ENCODE measurements around the gene GPD2.

Gene GPD2

DNA sequence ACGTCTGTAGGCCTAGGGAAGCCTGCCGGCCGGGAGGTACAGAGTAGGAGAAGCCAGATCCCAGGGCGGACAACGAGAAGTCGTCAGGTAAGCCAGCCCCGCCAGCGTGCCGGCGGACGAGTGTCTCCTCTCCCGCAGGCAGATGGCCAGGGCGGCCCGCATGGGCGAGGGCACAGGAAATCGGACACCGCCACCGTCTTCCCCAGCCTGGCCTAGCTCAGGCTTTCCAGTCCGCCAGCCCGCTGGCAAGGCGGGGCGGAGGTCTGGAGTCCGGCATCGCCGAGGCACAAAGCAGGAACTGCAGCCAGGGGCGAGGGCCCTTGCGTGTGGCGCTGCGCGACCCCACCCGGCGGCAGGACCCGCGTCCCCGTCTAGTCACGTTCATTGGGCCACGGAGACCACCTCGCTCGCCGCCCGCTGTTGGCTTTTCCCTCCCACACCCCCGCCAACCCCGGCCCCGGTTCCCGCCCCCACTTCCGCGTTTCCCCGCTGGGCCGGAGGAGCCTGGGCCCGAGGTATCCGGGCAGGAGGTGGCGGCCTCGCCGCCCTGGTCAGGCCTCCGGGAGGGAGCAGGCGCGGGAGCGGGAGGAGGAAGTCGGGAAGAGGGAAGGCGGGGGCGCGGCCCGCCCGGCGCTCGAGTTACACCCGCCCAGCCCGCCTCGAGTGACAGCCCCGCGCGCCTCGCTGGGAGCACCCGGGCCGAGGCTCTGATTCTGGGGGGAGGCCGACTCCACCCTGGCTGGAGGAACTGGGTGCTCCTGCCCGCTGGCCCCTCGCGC is at the start of gene GPD2:
Gene GPD2 (plus strand): TSS at position 662 of the 779 bp plus-strand sequence. CDS start 39,727 bp downstream, outside the sequence.
- DNase-seq, result peak; percentile 26 to 81

DNA sequence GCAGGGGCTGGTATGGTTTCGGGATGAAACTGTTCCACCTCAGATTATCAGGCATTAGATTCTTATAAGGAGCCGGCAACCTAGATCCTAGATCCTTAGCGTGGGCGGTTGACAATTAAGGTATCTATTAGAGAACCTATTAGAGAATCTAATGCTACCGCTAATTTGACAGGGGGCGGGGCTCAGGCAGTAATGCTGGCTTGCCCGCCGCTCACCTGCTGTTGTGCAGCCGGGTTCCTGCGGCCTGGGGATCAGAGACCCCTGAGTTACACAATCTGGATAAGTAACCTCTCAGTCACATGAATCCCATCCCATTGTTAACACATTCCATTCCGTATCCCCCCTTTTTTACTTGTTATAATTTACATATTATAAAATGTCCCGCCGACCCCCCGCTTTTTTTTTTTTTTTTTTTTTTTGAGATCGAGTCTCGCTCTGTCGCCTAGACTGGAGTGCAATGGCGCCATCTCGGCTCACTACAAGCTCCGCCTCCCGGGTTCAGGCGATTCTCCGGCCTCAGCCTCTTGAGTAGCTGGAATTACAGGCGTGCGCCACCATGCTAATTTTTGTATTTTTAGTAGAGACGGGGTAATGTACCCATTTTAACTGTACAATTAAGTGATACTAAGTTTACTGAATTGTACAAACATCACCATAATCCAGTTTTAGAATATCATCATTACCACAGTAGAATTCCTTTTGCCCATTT is 42.0 kb upstream of the GPD2 start:
- no peak for DNase-seq

DNA sequence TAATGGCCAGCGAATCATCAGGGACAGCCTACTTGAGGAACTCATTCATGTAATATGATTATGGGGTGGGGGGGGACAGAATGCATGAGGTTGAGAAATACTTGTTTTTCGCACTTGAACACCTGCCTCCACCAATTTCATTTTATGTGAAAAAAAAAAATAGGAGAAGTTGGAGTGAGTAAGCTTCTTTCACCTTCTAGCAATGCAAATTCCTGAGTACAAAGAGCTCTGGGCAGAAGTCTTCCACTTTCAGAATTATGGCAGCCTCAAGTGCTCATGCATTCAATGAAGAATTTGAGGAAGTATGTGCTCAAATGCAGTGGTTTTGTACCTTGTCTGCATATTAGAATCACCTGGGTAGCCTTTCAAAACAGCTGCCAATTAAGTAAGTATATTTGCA is 40.1 kb upstream of the GPD2 start:
- DNase-seq, result no peak

DNA sequence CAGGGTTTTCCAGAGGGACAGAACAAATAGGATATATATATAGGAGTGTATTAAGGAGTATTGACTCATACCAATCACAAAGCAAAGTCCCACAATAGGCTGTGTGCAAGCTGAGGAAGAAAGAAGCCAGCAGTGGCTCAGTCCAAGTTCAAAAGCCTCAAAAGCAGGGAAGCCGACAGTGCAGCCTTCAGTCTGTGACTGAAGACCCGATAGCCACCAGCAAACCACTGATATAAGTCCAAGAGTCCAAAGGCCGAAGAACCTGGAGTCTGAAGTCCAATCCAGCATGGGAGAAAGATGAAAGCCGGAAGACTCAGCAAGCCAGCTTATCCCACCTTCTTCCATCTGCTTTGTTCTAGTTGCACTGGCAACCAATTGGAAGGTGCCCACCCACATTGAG is 39.0 kb upstream of the GPD2 start:
- DNase-seq, result no peak

DNA sequence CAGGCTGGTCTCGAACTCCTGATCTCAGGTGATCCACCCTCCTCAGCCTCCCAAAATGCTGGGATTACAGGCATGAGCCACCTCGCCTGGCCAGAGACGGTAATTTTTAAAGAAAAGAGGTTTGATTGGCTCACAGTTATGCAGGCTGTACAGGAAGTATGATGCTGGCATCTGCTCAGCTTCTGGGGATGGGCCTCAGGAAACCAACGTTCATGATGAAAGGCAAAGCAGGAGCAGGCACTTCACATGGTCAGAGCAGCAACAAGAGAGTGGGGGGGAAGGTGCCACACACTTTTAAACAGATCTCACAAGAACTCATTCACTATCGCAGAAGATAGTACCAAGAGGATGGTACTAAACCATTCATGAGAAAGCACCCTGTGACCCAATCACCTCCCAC is 38.0 kb upstream of the GPD2 start:
- DNase-seq, result no peak

DNA sequence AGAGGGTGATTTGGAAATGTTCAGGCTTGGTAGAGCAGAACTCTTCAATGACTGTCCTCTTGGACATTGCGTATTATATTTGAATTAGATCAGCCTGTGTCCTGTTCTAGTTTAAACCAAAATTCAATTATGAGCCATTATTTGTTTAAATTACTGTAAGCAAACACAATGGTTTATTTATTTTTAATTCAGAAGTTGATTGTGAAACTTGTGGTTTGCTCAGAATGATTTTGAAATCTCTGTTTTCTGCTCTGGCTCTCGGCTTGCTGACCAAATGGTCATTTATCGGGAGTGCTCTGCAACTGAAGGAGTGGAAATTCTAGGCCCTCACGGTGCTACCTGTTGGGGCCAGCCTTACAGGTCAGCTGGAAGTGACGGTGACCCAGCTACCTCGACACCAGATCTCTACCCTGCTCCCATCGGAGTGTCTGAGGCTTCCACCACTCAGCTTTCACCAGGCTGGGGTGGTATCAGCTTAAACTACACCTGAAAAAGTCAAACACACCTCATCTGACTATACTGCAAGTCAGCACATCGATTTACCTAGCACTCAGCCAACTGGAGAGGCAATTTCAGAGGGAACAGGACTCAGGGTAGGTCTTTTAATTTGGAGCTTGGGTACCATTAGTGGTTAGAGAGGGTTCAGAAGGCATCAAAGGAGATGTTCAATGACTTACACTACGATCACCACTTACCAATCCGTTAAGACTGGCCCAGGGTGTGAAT is 36.8 kb upstream of the GPD2 start:
- DNase-seq, result no peak

DNA sequence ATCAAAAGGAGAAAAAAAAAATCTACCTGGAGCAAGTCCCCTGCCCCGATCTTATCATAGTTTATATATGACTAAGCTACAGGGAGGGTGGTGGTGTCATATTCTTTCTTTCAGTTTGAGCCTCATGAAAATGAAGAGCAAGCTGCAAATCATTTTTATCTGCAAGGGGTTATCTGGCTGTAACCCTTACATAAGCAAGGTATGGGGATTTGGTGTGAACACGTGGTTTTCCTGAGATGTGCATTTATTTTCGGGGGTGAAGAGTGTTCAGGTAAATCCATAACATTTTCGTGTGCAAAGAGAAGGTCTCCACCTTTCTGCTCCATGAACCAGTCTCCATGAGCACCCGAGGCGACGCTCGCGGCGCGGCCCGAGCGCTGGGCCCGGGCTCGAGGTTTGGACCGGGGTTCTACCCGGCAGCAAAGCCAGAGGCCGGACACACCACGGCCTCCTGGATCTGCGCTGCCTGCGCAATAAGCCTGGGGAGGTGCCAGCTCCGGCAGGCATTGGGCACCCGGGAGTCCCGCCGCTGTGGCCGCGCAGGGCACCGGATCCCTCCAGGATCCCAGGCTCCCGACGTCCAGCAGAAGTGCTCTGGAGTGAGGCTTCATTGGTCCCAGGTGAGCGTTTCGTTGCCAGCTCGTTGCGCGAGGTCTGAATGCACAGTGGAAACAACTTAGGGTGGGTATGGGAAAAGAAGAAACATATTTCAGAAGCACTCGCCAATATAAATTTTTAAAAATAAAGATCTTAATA is 36.1 kb upstream of the GPD2 start:
- peak in 1 of 2 experiments; percentile 83 for DNase-seq

DNA sequence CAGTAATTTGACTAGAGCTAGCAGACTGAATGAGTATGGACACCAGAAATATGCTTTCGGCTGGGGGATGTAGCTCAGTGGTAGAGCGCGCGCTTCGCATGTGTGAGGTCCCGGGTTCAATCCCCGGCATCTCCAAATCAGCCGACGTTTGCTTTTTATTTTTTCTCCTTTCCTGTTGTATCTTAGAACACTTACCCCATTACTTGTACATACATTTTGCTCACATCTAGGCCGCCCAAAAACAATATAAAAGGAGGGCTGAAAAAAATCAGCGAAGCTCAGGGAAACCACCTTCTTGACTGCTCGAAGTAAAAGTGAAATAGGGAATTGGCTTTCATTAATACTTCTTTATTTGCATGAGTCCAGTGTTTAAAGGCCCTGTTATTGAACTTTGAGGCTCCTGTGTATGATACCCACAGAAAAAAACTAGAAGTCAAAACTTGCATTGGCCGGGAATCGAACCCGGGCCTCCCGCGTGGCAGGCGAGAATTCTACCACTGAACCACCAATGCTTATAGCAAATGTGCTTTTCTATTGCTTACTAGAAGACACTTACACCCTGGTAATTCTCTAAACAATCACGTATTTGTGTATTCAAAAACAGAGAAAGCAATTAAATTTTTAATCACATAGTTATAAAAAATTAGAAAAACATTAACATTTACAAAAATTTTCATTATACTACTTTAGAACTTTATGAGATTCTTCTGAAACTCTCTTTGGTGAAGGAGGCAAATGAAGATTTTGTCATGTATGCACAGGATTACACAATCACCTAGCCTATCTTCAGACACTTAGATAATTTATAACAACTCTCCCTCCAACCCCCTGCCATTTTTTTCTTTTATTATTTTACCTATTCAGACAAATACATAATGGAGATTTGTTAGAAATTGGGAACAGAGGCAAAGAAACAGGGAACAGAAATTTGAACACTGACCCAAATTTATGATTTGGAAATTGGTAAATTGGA is 35.2 kb upstream of the GPD2 start:
- peak; percentile 82 to 85 for DNase-seq

DNA sequence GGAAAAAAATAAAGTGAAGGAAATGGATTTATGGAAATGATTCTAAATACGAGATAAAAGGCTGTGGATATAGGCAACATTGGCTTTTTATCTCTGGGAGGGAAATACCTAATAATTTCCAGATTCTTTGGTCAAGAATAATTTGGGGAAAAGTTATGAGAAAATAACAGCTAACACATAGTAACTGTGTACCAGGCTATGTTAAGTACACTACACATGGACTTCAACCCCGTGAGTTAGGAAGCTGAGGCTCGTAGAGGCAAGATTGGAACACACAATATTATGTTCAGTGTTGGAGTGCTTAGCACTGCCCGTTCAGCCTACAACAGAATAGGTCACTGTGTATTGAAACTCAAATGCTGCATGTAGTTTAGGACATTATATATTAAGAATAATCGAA is 34.3 kb upstream of the GPD2 start:
- peak in 1 of 2 experiments; percentile 19 for DNase-seq

DNA sequence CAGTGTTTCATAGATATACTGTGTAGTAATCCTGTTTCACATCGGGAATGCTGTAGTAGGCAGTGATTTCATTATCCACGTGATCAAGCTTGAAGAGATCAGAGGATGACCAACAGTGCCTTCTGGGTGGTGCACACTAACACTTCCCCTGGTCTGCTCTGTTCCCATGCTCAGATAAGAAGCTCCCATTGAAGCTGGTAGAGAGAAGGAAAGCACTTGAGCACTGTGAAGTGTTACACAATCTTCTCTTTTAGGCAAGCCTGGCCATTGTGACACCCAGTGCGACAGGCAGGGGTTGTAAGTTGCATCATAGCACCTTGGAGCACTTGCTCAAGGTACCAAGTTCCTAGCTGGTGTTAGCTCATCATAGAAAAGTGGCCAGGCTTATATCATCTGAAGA is 30.6 kb upstream of the GPD2 start:
- no peak for DNase-seq

DNA sequence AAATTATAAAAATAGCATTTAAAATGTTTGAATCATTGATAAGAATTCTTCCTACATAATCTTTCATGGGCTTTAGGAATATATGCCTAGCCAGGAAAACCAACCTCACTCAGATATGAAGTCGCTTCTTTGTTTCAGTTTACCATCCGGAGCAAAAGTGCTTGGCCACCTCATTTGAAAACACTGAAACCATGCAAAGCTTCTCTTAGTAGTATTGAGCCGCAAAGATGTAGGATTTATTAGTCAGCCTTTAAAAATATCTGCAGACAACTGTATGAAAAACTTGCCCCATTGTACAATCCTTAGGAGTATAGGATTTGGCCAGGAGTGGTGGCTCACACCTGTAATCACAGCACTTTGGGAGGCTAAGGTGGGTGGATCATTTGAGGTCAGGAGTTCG is 24.3 kb upstream of the GPD2 start:
- DNase-seq, result no peak

DNA sequence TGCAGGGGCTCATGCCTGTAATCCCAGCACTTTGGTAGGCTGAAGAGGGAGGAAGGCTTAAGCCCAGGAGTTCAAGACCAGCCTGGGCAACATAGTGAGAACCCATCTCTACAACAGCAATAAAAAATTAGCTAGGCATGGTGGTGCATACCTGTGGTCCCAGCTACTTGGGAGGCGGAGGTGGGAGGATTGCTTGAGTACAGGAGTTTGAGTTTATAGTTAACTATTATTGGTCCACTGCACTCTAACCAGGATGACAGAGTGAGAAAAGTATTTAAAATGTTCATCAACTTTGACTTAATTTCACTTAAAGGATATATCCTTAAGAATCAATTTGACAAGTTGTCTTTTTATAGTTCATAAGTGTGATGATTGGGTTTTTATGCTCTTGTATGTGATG is 14.3 kb upstream of the GPD2 start:
- no peak for DNase-seq

DNA sequence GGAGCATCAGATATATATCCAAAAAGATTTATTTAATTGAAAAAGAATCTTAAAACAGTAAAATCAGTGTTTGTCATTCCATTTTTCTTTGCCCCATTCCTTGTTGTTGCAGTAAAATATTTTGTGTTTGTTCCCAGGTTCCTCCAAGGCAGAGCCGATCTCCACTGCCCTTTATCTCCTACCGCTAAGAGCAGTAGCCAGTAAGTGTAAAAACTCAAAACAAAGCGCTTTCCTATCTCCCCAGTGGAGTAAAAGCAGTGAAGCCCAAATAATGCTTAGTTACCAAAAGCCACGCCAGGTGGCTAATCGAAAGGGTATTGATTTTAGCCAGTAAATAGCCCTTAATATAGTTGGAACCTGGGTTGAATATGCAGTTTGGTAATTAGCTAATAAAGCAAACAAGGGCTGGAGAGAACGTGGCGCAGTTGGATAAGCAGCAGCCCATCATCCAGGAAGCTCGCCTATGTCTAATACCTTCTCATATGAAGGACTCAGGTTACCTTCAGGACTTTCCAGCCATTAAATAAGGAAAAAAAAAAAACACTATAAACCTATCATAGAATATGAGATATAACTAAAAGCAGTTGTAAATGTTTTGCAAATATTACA is 12.4 kb upstream of the GPD2 start:
- no peak for DNase-seq

DNA sequence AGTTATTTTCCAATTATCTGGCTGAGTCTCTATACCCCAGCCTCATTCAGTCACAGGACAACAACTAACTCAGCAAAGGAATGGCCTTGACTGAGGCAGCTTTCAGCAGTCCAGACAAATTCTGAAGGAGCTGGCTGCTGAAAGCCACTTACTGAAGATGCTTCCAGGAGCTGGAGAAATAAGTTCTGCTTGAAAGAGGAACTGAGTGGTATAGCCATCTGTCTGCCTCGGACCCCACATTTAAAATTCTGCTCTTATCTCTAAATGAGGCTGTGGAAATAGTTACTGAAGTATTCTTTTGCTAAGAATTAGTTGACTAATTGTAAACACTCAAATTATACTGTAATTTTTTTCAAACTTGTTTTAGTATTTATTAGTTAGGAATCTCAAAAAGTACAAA is 9.1 kb upstream of the GPD2 start:
- no peak for DNase-seq

DNA sequence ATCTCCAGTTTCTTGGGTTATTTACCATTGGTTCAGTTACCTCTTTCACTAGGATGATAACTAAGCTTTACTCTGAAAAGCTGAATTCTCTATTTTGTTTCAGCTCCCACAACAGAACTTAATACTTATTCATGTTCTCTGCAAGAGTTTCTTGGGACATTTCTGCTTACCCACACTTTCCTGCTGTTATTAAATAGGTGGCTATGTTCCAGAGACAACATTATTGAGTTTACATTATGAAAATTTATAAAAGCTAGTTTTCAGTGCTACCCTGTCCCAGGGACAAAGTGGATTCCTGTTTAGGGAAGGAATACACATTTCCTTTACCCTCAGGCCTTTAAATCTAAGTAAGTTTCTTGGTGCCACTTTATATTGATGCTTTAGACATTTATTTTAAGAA is 7.0 kb upstream of the GPD2 start:
- no peak for DNase-seq

DNA sequence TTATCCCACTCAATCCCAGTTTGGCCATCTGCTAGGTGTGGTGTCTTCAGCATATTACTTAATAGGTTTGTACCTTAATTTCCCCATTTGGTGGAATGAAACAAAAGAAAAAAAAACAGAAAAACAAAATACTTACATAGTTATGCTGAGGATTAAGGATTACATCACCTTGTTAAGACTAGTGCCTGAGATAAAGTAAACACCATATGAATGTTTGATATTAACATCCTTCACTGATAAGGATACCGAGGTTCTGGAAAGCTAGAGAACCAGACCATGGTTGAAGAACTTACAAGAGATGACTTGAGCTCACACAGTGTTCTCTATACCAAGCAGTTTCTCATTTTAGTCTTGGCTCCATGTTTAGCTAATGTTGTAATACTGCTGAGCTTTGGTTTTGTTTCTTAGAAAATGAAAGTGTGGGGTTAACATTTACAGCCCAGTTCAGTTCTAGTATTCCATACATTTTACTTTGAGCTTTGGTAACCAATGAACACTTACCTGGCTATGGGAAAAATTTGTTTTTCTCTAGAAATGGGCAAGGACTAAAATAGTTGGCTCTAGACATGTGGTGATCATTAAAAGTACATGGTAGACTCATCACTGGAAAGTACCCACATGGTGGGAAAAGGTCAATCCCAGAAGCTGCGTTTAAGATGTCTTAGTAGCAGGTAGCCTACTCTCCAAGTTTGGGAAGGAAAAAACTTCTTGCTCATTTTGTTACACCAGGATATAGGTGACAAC is 5.8 kb upstream of the GPD2 start:
- no peak for DNase-seq

DNA sequence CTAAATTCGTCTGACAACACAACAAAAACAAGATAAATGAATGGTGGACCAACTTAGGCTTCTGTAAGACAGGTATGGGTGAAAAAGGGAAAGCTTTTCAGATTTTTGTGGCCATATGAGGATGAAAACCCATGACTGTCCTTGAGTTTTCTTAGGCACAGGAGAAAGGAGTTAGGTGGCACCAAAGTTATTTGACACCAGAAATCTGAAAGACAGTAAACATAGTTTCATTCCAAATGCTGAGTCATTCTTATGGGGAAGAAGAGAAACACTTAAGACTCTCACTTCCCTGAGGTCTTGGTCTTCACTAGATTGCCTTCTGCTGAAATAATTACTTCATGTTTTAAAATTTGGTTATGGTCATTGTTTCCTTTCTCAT is 5.2 kb upstream of the GPD2 start:
- DNase-seq, result peak in 1 of 2 experiments; percentile 8

DNA sequence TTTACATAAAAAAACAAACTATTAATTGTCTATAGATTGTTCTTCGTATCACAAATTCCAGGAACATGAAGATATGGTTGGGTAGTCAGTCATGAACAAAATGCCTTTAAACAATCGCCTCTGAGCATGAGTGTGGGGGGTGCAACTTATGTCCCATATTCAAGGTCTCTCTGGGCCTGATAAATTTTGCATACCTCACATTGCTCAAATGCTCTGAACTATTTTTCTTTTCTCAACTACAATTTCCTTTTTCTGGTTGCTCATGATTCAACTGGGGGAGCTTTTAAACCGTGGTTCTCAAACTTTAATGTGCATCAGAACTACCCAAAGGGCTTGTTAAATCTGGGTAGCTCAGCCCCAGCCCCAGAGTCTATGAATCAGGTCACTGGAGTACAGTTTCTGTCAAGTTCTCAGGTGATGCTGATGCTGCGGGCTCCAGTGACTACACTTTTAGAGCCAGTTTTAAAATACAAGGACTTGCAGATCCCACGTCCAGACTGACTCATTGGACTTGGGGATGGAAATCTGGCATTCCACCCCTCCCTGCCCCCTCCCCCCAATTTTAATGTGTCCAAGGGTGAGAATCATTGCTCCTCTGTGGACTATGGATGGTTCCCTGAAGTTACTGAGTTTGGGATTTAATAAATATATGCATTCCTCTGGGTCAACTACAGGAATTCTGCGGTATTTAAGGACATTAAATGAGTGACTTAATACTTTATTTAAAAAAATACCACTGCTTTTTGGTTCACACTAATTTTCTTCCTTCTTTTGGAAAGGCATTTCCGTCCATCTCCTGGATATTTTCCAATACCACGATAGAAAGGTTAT is 1.5 kb upstream of the GPD2 start:
- DNase-seq, result no peak

DNA sequence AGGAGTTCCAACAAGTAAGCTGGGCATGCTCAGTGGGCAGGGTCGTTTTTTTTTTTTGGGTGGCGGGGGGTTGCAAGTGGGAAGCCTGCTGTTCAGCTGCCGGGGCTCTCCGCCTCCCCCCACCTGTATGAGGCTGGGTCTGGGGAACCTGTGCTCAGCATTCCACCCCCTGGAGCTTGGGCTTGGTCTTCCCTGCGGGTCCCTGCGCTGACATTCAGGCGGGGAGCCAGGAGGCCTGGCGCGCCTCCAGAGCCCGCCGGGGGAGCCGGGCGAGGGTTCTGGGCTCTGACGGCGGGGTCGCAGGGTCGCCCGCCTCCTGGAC is 822 bp upstream of the GPD2 start:
- peak in 1 of 2 experiments; percentile 58 for DNase-seq
